PC-9 (cell line): Measurements from ENCODE around the gene CFAP410. TPM values are rescaled to one million over a fixed set of nuclear protein-coding genes. Genes with fewer than 3 reads are reported as not detected.

ENCODE experiments used
- BruUV-seq: library from RNA; stranded (reverse); fragments of 400-500 nt; replicated peaks from 2 replicates; lab custom pipeline; 2021; lab: Mats Ljungman, UMichigan
- CTCF ChIA-PET: fragments of 300-600 bp; sonication (Branson Sonifier 250); formaldehyde crosslinking; loops from one replicate; lab custom pipeline; 2022; ENCODE audit warnings: antibody characterized with exemption; lab: Charles Lee
- POLR2A ChIA-PET: fragments of 300-600 bp; sonication (Branson Sonifier 250); formaldehyde crosslinking; loops from one replicate; lab custom pipeline; 2022; ENCODE audit warnings: antibody characterized with exemption; ENCODE audit not compliant: unreplicated experiment; lab: Charles Lee
- DNase-seq, 2 experiments: peaks; one replicate each; pipeline versions ENCODE4 v3.0.0 to v3.0.0-alpha.2; 2015 to 2022; ENCODE audit warnings: mixed read lengths in 1 of 2
- H2AFZ ChIP-seq: fragments of 200-600 bp; sonication (generic); 2 replicates; pipeline ENCODE4 v1.8.1; 2017; ENCODE audit warnings: antibody characterized with exemption
- H3F3A ChIP-seq: fragments of 200-600 bp; sonication (generic); 2 replicates; pipeline ENCODE4 v1.8.1; 2017; ENCODE audit warnings: antibody characterized with exemption, mild to moderate bottlenecking, low read depth; ENCODE audit not compliant: insufficient read depth
- H3K27ac ChIP-seq: fragments of 200-600 bp; sonication (generic); 2 replicates; pipeline ENCODE4 v1.6.1; 2016; ENCODE audit warnings: mixed run types
- H3K27me3 ChIP-seq: fragments of 200-600 bp; sonication (generic); 2 replicates; pipeline ENCODE4 v1.6.1; 2016; ENCODE audit warnings: low read depth, mixed run types; ENCODE audit not compliant: insufficient read depth
- H3K36me3 ChIP-seq: fragments of 200-600 bp; sonication (generic); 2 replicates; pipeline ENCODE4 v1.6.1; 2016; ENCODE audit warnings: low read depth, mixed run types
- H3K4me1 ChIP-seq: fragments of 200-600 bp; sonication (generic); replicated peaks from 2 replicates; pipeline ENCODE4 v1.6.1; 2016; ENCODE audit warnings: mixed run types; ENCODE audit not compliant: insufficient read depth
- H3K4me2 ChIP-seq: fragments of 200-600 bp; sonication (generic); 2 replicates; pipeline ENCODE4 v1.6.1; 2017; ENCODE audit warnings: mixed run types
- H3K4me3 ChIP-seq: fragments of 200-600 bp; sonication (generic); 2 replicates; pipeline ENCODE4 v1.6.1; 2016; ENCODE audit warnings: mixed run types
- H3K79me2 ChIP-seq: fragments of 200-600 bp; sonication (generic); 2 replicates; pipeline ENCODE4 v1.6.1; 2017; ENCODE audit warnings: low read depth, mixed run types
- H3K9me2 ChIP-seq: fragments of 200-600 bp; sonication (generic); 2 replicates; pipeline ENCODE4 v1.8.1; 2017; ENCODE audit warnings: mild to moderate bottlenecking; ENCODE audit not compliant: insufficient read depth
- H3K9me3 ChIP-seq: fragments of 200-600 bp; sonication (generic); 2 replicates; pipeline ENCODE4 v1.8.1; 2016; ENCODE audit warnings: low read depth; ENCODE audit not compliant: insufficient read depth
- H4K20me1 ChIP-seq: fragments of 200-600 bp; sonication (generic); 2 replicates; pipeline ENCODE4 v1.8.1; 2017; ENCODE audit not compliant: insufficient read depth
- CTCF ChIP-seq: fragments of 200-600 bp; sonication (generic); conservative IDR thresholded peaks from 2 replicates; pipeline ENCODE4 v1.6.1; 2017; ENCODE audit warnings: mixed run types, antibody characterized with exemption, mild to moderate bottlenecking, moderate library complexity
- EZH2 ChIP-seq: fragments of 200-600 bp; sonication (generic); IDR thresholded peaks from 2 replicates; pipeline ENCODE4 v1.8.0; 2017; ENCODE audit warnings: antibody characterized with exemption, low read depth
- intact Hi-C: fragments of 100-400 bp; cut with micrococcal nuclease; formaldehyde crosslinking; loops from one replicate; pipeline ENCODE4 v1.10.0; 2022; ENCODE audit not compliant: unreplicated experiment
- total RNA-seq: library from RNA; stranded (reverse); gene quantifications from 2 replicates; pipeline ENCODE4 v1.2.3, GENCODE V29; 2021

Gene CFAP410
- total RNA-seq, 1 experiment from 2014 or later: 12.5 TPM

- no peaks in the 10 kb centered on the region for H3K9me2 ChIP-seq
- H3K79me2 ChIP-seq: no peaks in the 10 kb centered on the region
- H3K9me3 ChIP-seq: no peaks in the 10 kb centered on the region
- H3K27ac ChIP-seq: no peak overlapping the region
- intact Hi-C loops: no loop called here
- H3K4me2 ChIP-seq: no peak overlapping the region
- POLR2A ChIA-PET: no interaction called here
- no TSS peak for BruUV-seq
- no peaks in the 10 kb centered on the region for H3K27me3 ChIP-seq
- H3K4me1 ChIP-seq: no peaks in the 10 kb centered on the region
- no peaks in the 10 kb centered on the region for H4K20me1 ChIP-seq
- CTCF ChIA-PET: no interaction called here
- no peaks in the 10 kb centered on the region for H3K36me3 ChIP-seq
- no peaks in the 10 kb centered on the region for H3F3A ChIP-seq
- no peak overlapping the region for H3K4me3 ChIP-seq
- no peak for DNase-seq
- TF ChIP-seq CTCF (no peak), EZH2 (no peak)
- no peak overlapping the region for H2AFZ ChIP-seq
Observed at GRCh38 chr21:44321846-44322450, 17.2 kb downstream of the CFAP410 start.

GRCh38 chr21:44320847-44321246 lies 18.3 kb downstream of the CFAP410 start:
- Histone ChIP-seq H3K4me1 (no peaks in the 10 kb centered on the region), H3K4me3 (no peak overlapping the region), H3K9me2 (no peaks in the 10 kb centered on the region), H4K20me1 (no peaks in the 10 kb centered on the region), H3K36me3 (no peaks in the 10 kb centered on the region), H3K4me2 (no peak overlapping the region), H3K79me2 (no peaks in the 10 kb centered on the region), H3K27me3 (no peaks in the 10 kb centered on the region), H3K27ac (no peak overlapping the region), H2AFZ (no peak overlapping the region), H3K9me3 (no peaks in the 10 kb centered on the region), H3F3A (no peaks in the 10 kb centered on the region)
- ChIA-PET POLR2A (no interaction called here), CTCF (no interaction called here)
- TF ChIP-seq EZH2 (no peak), CTCF (no peak)
- intact Hi-C loops: no loop called here
- no TSS peak for BruUV-seq
- DNase-seq: no peak

- Histone ChIP-seq H3K9me2 (no peaks in the 10 kb centered on the region), H3K4me3 (no peak overlapping the region), H3K27ac (no peak overlapping the region), H3K9me3 (no peaks in the 10 kb centered on the region), H3K79me2 (no peaks in the 10 kb centered on the region), H3F3A (no peaks in the 10 kb centered on the region), H3K4me1 (no peaks in the 10 kb centered on the region), H3K4me2 (no peak overlapping the region), H3K36me3 (no peaks in the 10 kb centered on the region), H4K20me1 (no peaks in the 10 kb centered on the region), H3K27me3 (no peaks in the 10 kb centered on the region), H2AFZ (no peak overlapping the region)
- no TSS peak for BruUV-seq
- TF ChIP-seq CTCF (no peak), EZH2 (no peak)
- intact Hi-C loops: no loop called here
- ChIA-PET CTCF (no interaction called here), POLR2A (no interaction called here)
- no peak for DNase-seq
Observed at GRCh38 chr21:44319407-44320065, 19.7 kb downstream of the CFAP410 start.
